Ascending aorta (tissue), 2 donors: ENCODE data around the gene FHL2. TPM values are rescaled to one million over a fixed set of nuclear protein-coding genes. Genes with fewer than 3 reads are reported as not detected.

Source experiments
- DNase-seq, 2 donors: peaks; one replicate each; pipeline ENCODE4 v3.0.0-alpha.2; 2019; ENCODE audit warnings: low spot score in 2 of 2
- H3K27ac ChIP-seq, 2 donors: fragments of 200-600 bp; sonication (generic); one replicate each; pipeline ENCODE4 v1.5.1; 2016 to 2017; ENCODE audit warnings: mild to moderate bottlenecking in 1 of 2
- H3K27me3 ChIP-seq: fragments of 200-600 bp; sonication (generic); one replicate; pipeline ENCODE4 v1.5.1; 2017
- H3K36me3 ChIP-seq, 2 donors: fragments of 200-600 bp; sonication (generic); one replicate each; pipeline ENCODE4 v1.5.1; 2016
- H3K4me1 ChIP-seq, 2 donors: fragments of 200-600 bp; sonication (generic); one replicate each; pipeline ENCODE4 v1.5.1; 2016 to 2017; ENCODE audit warnings: mild to moderate bottlenecking in 1 of 2
- H3K4me3 ChIP-seq, 2 donors: fragments of 200-600 bp; sonication (generic); one replicate each; pipeline ENCODE4 v1.5.1; 2016 to 2017; ENCODE audit warnings: mild to moderate bottlenecking in 1 of 2
- H3K9me3 ChIP-seq, 2 donors: fragments of 200-600 bp; sonication (generic); one replicate each; pipeline ENCODE4 v1.5.1; 2016
- intact Hi-C: fragments of 100-400 bp; cut with DNase I; formaldehyde crosslinking; loops from one replicate; pipeline ENCODE4 v1.15.1; 2023
- total RNA-seq: library from RNA; depleted of rRNA; stranded (reverse); fragments of >200 nt; gene quantifications from one replicate; pipeline ENCODE4 v1.1.0, GENCODE V29; 2016
- TF ChIP-seq, protein P1 (sequence below), 3 experiments: fragments of 200-600 bp in 2 of 3; fragments of 450-650 bp in 1 of 3; sonication (generic) in 2 of 3; IDR thresholded peaks; one replicate each; pipeline ENCODE4 v1.5.1; 2016 to 2019; ENCODE audit warnings: antibody characterized with exemption in 3 of 3, mild to moderate bottlenecking in 1 of 3, moderate library complexity in 1 of 3

Gene FHL2
- total RNA-seq, 1 donor from 2014 or later, result 175 TPM

- TF ChIP-seq, protein P1, sequence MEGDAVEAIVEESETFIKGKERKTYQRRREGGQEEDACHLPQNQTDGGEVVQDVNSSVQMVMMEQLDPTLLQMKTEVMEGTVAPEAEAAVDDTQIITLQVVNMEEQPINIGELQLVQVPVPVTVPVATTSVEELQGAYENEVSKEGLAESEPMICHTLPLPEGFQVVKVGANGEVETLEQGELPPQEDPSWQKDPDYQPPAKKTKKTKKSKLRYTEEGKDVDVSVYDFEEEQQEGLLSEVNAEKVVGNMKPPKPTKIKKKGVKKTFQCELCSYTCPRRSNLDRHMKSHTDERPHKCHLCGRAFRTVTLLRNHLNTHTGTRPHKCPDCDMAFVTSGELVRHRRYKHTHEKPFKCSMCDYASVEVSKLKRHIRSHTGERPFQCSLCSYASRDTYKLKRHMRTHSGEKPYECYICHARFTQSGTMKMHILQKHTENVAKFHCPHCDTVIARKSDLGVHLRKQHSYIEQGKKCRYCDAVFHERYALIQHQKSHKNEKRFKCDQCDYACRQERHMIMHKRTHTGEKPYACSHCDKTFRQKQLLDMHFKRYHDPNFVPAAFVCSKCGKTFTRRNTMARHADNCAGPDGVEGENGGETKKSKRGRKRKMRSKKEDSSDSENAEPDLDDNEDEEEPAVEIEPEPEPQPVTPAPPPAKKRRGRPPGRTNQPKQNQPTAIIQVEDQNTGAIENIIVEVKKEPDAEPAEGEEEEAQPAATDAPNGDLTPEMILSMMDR (IDR thresholded peaks at IDR 0.05), result no peak
- H3K27me3 ChIP-seq, result no peaks in the 10 kb centered on the region
- H3K4me3 ChIP-seq, result no peak overlapping the region
- H3K4me1 ChIP-seq, result peaks cover 9 to 31% of the 10 kb centered on the region in 2 donors
- intact Hi-C loops, result loop anchor here (5.0 kb wide), 1 partner anchor 40 kb away; no protein-coding TSS in a partner anchor
- no peaks in the 10 kb centered on the region for H3K36me3 ChIP-seq
- H3K9me3 ChIP-seq, result no peaks in the 10 kb centered on the region
- no peak for DNase-seq
- no peak overlapping the region for H3K27ac ChIP-seq
Measured at GRCh38 chr2:105411720-105412407, 13.0 kb upstream of the FHL2 start.

DNA sequence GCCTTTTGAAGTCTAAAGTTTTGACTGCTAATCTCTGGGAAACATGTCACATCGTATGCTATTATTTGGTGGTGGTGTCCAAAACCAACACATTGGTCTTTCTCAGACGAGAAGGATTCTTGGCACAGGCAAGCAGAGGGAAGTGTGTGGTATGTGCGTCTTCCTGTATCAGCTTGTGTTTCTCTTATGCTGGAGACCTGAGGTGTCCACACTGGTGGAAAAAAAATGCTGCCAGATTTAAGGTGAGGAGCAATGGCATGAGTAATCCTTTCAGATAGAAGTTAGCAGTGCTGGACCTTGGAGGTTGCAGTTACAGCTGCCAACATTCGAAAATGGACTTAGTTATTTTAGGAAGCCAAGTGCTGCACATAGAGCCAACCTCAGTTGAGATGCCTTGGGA, 11.7 kb upstream of the FHL2 start:
- DNase-seq, result peak in 1 of 2 donors; percentile 68
- peak overlapping the region; percentile 68 to 74 for H3K27ac ChIP-seq
- H3K4me3 ChIP-seq, result no peak overlapping the region
- no peaks in the 10 kb centered on the region for H3K27me3 ChIP-seq
- H3K4me1 ChIP-seq, result peaks cover 9 to 31% of the 10 kb centered on the region in 2 donors
- intact Hi-C loops, result loop anchor here (5.0 kb wide), 1 partner anchor 38 kb away; no protein-coding TSS in a partner anchor
- TF ChIP-seq, protein P1 (IDR thresholded peaks at IDR 0.05), result no peak
- H3K36me3 ChIP-seq, result no peaks in the 10 kb centered on the region
- H3K9me3 ChIP-seq, result no peaks in the 10 kb centered on the region

DNA sequence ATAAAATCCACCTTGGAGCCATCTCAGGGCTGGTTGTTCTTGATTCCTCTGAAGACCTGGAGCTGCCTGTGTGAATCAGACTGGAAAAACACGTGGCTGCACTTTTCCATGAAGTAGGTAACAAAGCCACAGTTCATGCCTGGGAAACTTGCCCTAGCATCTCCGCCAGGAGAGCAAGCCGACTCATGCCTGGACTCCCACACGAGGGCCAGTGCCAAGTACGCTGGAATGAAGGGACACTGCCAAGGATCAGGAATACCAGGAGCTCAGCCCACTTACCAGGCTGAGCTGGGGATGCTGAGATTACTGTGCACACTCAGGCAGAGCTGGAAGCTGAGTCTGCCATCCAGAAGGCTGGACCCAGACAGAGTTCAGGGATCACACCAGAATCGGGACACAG, 10.9 kb upstream of the FHL2 start:
- Histone ChIP-seq H3K27me3 (no peaks in the 10 kb centered on the region), H3K36me3 (no peaks in the 10 kb centered on the region), H3K4me1 (peaks cover 9 to 31% of the 10 kb centered on the region in 2 donors), H3K4me3 (no peak overlapping the region), H3K27ac (peak overlapping the region; percentile 68 to 74), H3K9me3 (no peaks in the 10 kb centered on the region)
- TF ChIP-seq, protein P1 (IDR thresholded peaks at IDR 0.05), result no peak
- DNase-seq, result peak; percentile 70 to 96
- intact Hi-C loops, result loop anchor here (1.0 to 10.0 kb wide), 3 partner anchors 10 to 785 kb away; partner anchors contain the start of genes FHL2 and UXS1

DNA sequence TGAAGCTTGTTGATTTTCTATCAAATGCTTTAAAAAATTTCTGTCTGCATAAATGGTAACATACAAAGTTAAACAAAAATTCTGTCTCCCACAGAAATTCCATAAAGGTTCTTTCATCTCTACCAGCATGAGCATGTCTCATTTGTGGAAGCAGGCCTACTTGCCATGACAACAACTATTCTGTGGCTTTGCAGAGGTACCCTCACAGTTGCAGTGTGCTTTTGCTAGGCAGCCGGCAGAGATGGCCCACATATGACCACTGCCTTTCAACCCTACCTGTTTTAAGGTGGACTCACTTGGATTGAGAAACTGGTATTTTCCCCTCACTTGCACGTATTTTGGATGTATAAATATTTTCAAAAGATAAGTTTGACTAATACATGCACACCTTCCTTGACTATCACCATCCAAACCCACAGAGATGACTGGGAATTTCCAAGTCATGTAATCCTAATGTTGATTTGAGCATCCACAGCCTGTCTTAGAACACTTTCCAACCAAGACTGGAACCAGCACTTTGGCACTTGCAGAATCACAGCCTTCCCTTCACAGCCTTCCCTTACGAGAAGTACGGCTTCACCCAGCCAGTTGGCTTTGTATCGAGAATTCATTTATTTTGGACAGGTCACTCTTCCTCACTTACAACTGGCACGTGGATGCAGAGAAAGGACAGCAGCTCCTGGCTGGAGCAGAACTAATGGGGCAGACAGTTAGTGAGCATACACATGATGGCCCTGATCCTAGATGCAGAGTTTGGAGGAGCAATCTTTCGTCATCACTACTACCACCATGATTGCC, 9.3 kb upstream of the FHL2 start:
- Histone ChIP-seq H3K36me3 (no peaks in the 10 kb centered on the region), H3K4me3 (no peak overlapping the region), H3K27me3 (no peaks in the 10 kb centered on the region), H3K9me3 (no peaks in the 10 kb centered on the region), H3K4me1 (peaks cover 9 to 31% of the 10 kb centered on the region in 2 donors), H3K27ac (peak overlapping the region; percentile 68 to 70)
- no peak for DNase-seq
- intact Hi-C loops, result loop anchor here (10.0 kb wide), 1 partner anchor 787 kb away; the partner anchor contains the start of gene UXS1
- TF ChIP-seq, protein P1 (IDR thresholded peaks at IDR 0.05), result no peak

GRCh38 chr2:105406221-105406620, 7.4 kb upstream of the FHL2 start:
- Histone ChIP-seq H3K27me3 (no peaks in the 10 kb centered on the region), H3K9me3 (no peaks in the 10 kb centered on the region), H3K27ac (no peak overlapping the region), H3K4me1 (peaks cover 9 to 31% of the 10 kb centered on the region in 2 donors), H3K36me3 (no peaks in the 10 kb centered on the region), H3K4me3 (no peak overlapping the region)
- intact Hi-C loops, result loop anchor here (10.0 kb wide), 1 partner anchor 789 kb away; the partner anchor contains the start of gene UXS1
- DNase-seq, result no peak
- TF ChIP-seq, protein P1 (IDR thresholded peaks at IDR 0.05), result no peak
